Stimulated activated CD8-positive, alpha-beta memory T cell treated with anti-CD3 and anti-CD28 coated beads, Interleukin-4, amount 100 ng/mL, for 48 hours (primary cell): Measurements from ENCODE around the gene FGF2.
"Not testable (repeated sequence)": the region's sequence is repeated elsewhere in the genome, so short reads cannot be mapped to it uniquely, and the experiment has no call there.

ENCODE experiments used
- DNase-seq: peaks from one replicate; pipeline ENCODE4 v3.0.0-alpha.2; 2020

The FGF2 gene

GRCh38 chr4:122851568-122851967 lies 24.9 kb downstream of the FGF2 start:
- no peak for DNase-seq

GRCh38 chr4:122854447-122855352 lies 28.1 kb downstream of the FGF2 start:
- DNase-seq = no peak

- no peak for DNase-seq
Observed at GRCh38 chr4:122855353-122855890, 28.8 kb downstream of the FGF2 start.

- no peak for DNase-seq
Observed at GRCh38 chr4:122857160-122857559, 30.5 kb downstream of the FGF2 start.

GRCh38 chr4:122858705-122859104 lies 32.1 kb downstream of the FGF2 start:
- no peak for DNase-seq

- DNase-seq = no peak
Observed at GRCh38 chr4:122861172-122861943, 34.7 kb downstream of the FGF2 start.

GRCh38 chr4:122863639-122864038 lies 37.0 kb downstream of the FGF2 start:
- no peak for DNase-seq

- no peak for DNase-seq
Observed at GRCh38 chr4:122865425-122865824, 38.8 kb downstream of the FGF2 start.

GRCh38 chr4:122868235-122868634 lies 41.6 kb downstream of the FGF2 start:
- not testable (repeated sequence) for DNase-seq

- no peak for DNase-seq
Observed at GRCh38 chr4:122873146-122873545, 46.5 kb downstream of the FGF2 start.

GRCh38 chr4:122873821-122874593 lies 47.4 kb downstream of the FGF2 start:
- DNase-seq = no peak

GRCh38 chr4:122875949-122876348 lies 49.3 kb downstream of the FGF2 start:
- no peak for DNase-seq

- no peak for DNase-seq
Observed at GRCh38 chr4:122876456-122876855, 49.8 kb downstream of the FGF2 start.

- DNase-seq = no peak
Observed at GRCh38 chr4:122879001-122879400, 52.4 kb downstream of the FGF2 start.

- DNase-seq = no peak
Observed at GRCh38 chr4:122882857-122883735, 56.5 kb downstream of the FGF2 start.

- DNase-seq = no peak
Observed at GRCh38 chr4:122884499-122884898, 57.9 kb downstream of the FGF2 start.

GRCh38 chr4:122889726-122890125 lies 63.1 kb downstream of the FGF2 start:
- DNase-seq = no peak

GRCh38 chr4:122890147-122890795 lies 63.6 kb downstream of the FGF2 start:
- no peak for DNase-seq

GRCh38 chr4:122894827-122895226 lies 68.2 kb downstream of the FGF2 start:
- no peak for DNase-seq

GRCh38 chr4:122895336-122895995 lies 68.8 kb downstream of the FGF2 start:
- no peak for DNase-seq

- DNase-seq = no peak
Observed at GRCh38 chr4:122896270-122896669, 69.6 kb downstream of the FGF2 start.
